Neural cell (in vitro differentiated cells): ENCODE results near the gene ANKRD40CL. TPM values are rescaled to one million over a fixed set of nuclear protein-coding genes. Genes with fewer than 3 reads are reported as not detected.
"Not testable (repeated sequence)": the region's sequence is repeated elsewhere in the genome, so short reads cannot be mapped to it uniquely, and the experiment has no call there.

Experiments
- H2AFZ ChIP-seq: fragments of 200-600, 300-800 bp; sonication (generic), shearing (Covaris generic); 2 replicates; pipeline ENCODE4 v1.6.0; 2014; ENCODE audit warnings: low read depth, mild to moderate bottlenecking, antibody characterized with exemption, low read length, moderate library complexity
- H3F3A ChIP-seq: fragments of 200-600 bp; shearing (Covaris generic); 2 replicates; pipeline ENCODE4 v1.6.1; 2016; ENCODE audit warnings: mild to moderate bottlenecking, moderate library complexity, mixed read lengths, antibody characterized with exemption, low read length; ENCODE audit not compliant: insufficient read depth, poor library complexity, severe bottlenecking
- H3K27ac ChIP-seq: fragments of 200-600, 300-800 bp; sonication (generic), shearing (Covaris generic); 2 replicates; pipeline ENCODE4 v1.5.1; 2014; ENCODE audit warnings: mild to moderate bottlenecking, low read length, moderate library complexity
- H3K27me3 ChIP-seq: fragments of 300-800, 200-600 bp; sonication (generic), shearing (Covaris generic); 2 replicates; pipeline ENCODE4 v1.6.0; 2014; ENCODE audit warnings: mild to moderate bottlenecking, low read depth, low read length, moderate library complexity; ENCODE audit not compliant: insufficient read depth
- H3K36me3 ChIP-seq: fragments of 300-800, 200-600 bp; sonication (generic), shearing (Covaris generic); 2 replicates; pipeline ENCODE4 v1.5.1; 2014; ENCODE audit warnings: mild to moderate bottlenecking, antibody characterized with exemption, low read length, moderate library complexity; ENCODE audit not compliant: insufficient read depth
- H3K4me2 ChIP-seq: fragments of 300-800, 200-600 bp; sonication (generic), shearing (Covaris generic); 2 replicates; pipeline ENCODE4 v1.6.0; 2014; ENCODE audit warnings: mild to moderate bottlenecking, low read length
- H3K4me3 ChIP-seq: fragments of 300-800, 200-600 bp; sonication (generic), shearing (Covaris generic); 2 replicates; pipeline ENCODE4 v1.5.1; 2014; ENCODE audit warnings: mild to moderate bottlenecking, low read length, moderate library complexity
- H3K79me2 ChIP-seq: fragments of 200-600 bp; shearing (Covaris generic); replicated peaks from 2 replicates; pipeline ENCODE4 v1.6.0; 2014; ENCODE audit warnings: mild to moderate bottlenecking, low read length, moderate library complexity; ENCODE audit not compliant: insufficient read depth
- H3K9ac ChIP-seq: fragments of 300-800, 200-600 bp; sonication (generic), shearing (Covaris generic); 2 replicates; pipeline ENCODE4 v1.6.1; 2016; ENCODE audit warnings: mild to moderate bottlenecking, low read length, mixed read lengths
- H3K9me2 ChIP-seq: fragments of 200-600 bp; shearing (Covaris generic); 2 replicates; pipeline ENCODE4 v1.6.1; 2016; ENCODE audit warnings: mild to moderate bottlenecking, low read length, mixed read lengths; ENCODE audit not compliant: insufficient read depth
- H3K9me3 ChIP-seq: fragments of 200-600, 300-800 bp; sonication (generic), shearing (Covaris generic); 2 replicates; pipeline ENCODE4 v1.6.1; 2016; ENCODE audit warnings: mild to moderate bottlenecking, mixed run types, low read length, moderate library complexity, mixed read lengths
- H4K20me1 ChIP-seq: fragments of 200-600 bp; shearing (Covaris generic); 2 replicates; pipeline ENCODE4 v1.6.1; 2016; ENCODE audit warnings: mild to moderate bottlenecking, mixed run types; ENCODE audit not compliant: insufficient read depth
- EP300 ChIP-seq: fragments of 450-650 bp; conservative IDR thresholded peaks from 2 replicates; pipeline ENCODE4 v1.6.1; 2014; ENCODE audit warnings: antibody characterized with exemption, mild to moderate bottlenecking, moderate library complexity; ENCODE audit not compliant: poor library complexity, severe bottlenecking
- EZH2 ChIP-seq: fragments of 200-600, 300-800 bp; shearing (Covaris generic), sonication (generic); IDR thresholded peaks from 2 replicates; pipeline ENCODE4 v1.6.1; 2014; ENCODE audit warnings: antibody characterized with exemption, low read length, borderline replicate concordance, mild to moderate bottlenecking; ENCODE audit not compliant: insufficient read depth, poor library complexity, severe bottlenecking
- MXI1 ChIP-seq: fragments of 450-650 bp; conservative IDR thresholded peaks from 2 replicates; pipeline ENCODE4 v1.6.1; 2014; ENCODE audit warnings: antibody characterized with exemption, mild to moderate bottlenecking; ENCODE audit not compliant: poor library complexity, severe bottlenecking
- POLR2AphosphoS5 ChIP-seq: IDR thresholded peaks from 2 replicates; pipeline ENCODE4 v1.6.1; 2012
- RAD21 ChIP-seq: fragments of 450-650 bp; conservative IDR thresholded peaks from 2 replicates; pipeline ENCODE4 v1.6.1; 2014; ENCODE audit warnings: antibody characterized with exemption, mild to moderate bottlenecking, moderate library complexity
- SMC3 ChIP-seq: fragments of 450-650 bp; conservative IDR thresholded peaks from 2 replicates; pipeline ENCODE4 v1.6.1; 2014; ENCODE audit warnings: antibody characterized with exemption, mild to moderate bottlenecking, moderate library complexity; ENCODE audit not compliant: poor library complexity
- TAF1 ChIP-seq: IDR thresholded peaks from 2 replicates; pipeline ENCODE4 v1.6.1; 2012; ENCODE audit warnings: low read depth
- polyA plus RNA-seq: library from polyadenylated mRNA; depleted of rRNA; stranded (reverse); fragments of >200 nt; gene quantifications from 2 replicates; pipeline ENCODE4 v1.2.3, GENCODE V29; 2014
- TF ChIP-seq, protein P1 (sequence below): IDR thresholded peaks from 2 replicates; pipeline ENCODE4 v1.6.1; 2012; ENCODE audit warnings: borderline replicate concordance
- TF ChIP-seq, protein P2 (sequence below): fragments of 450-650 bp; IDR thresholded peaks from 2 replicates; pipeline ENCODE4 v1.5.1; 2014; ENCODE audit warnings: antibody characterized with exemption, mild to moderate bottlenecking, moderate library complexity; ENCODE audit not compliant: poor library complexity, severe bottlenecking

ANKRD40CL gene
- polyA plus RNA-seq, 1 donor from 2014 or later, result not detected

DNA sequence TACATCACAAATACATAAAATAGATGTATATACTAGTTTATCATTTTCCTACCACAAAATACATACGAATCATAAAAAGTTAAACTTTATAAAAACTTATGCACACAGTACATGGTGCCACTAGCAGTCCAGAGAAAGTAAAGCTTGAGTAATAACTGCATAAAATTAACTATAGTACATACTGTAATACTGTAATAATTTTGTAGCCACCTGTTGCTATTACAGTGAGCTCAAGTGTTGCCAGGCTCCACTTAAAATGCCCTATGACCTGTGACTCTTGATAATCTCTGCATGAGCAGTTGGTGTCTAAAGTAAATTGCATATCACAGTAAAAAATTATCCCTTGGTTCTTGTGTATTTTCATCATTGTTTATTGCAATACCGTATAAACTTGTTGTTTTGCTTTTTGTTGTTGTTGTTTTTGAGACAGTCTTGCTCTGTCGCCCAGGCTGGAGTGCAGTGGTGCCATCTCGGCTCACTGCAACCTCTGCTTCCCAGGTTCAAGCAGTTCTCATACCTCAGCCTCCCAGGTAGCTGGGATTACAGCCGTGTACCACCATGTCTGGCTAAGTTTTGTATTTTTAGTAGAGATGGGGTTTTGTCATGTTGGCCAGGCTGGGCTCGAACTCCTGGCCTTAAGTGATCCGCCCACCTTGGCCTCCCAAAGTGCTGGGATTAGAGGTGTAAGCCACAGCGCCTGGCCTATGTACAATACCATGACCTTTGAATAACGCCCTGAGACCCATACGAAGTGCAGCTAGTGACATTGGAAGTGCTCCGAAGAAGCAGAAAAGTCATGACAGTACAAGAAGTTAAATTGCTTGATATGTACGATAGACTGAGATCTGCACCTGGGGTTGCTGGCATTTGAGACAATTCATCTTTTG is 41.3 kb downstream of the ANKRD40CL start:
- Histone ChIP-seq H3K4me3 (no peak overlapping the region), H3K9ac (no peak overlapping the region), H3K27me3 (no peaks in the 10 kb centered on the region), H3K4me2 (no peak overlapping the region), H3K27ac (no peak overlapping the region), H4K20me1 (peaks cover 11% of the 10 kb centered on the region), H3K9me3 (no peaks in the 10 kb centered on the region), H2AFZ (no peak overlapping the region), H3K79me2 (peaks cover 97% of the 10 kb centered on the region), H3K36me3 (no peaks in the 10 kb centered on the region), H3F3A (no peaks in the 10 kb centered on the region), H3K9me2 (no peaks in the 10 kb centered on the region)
- TF ChIP-seq SMC3 (no peak), TAF1 (no peak)

DNA sequence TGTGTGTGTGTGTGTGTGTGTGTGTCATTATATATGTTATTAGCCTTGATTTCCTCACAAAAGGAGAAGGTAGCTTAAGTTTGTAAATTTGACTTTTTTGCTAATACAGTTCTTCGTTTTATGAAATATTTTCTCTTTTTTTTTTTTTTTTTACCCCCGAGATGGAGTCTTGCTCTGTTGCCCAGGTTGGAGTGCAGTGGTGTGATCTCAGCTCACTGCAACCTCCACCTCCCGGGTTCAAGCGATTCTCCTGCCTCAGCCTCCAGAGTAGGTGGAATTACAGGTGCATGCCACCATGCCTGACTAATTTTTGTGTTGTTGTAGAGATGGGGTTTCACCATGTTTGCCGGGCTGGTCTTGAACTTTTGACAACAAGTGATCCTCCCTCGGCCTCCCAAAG is 42.7 kb downstream of the ANKRD40CL start:
- H3K27ac ChIP-seq, H3K9me2 ChIP-seq, H3K27me3 ChIP-seq, H3F3A ChIP-seq, H2AFZ ChIP-seq, H3K9me3 ChIP-seq, H3K4me2 ChIP-seq, H3K9ac ChIP-seq, H3K4me3 ChIP-seq, H3K36me3 ChIP-seq: not testable (repeated sequence)
- Histone ChIP-seq H3K79me2 (peaks cover 99% of the 10 kb centered on the region), H4K20me1 (peaks cover 14% of the 10 kb centered on the region)

DNA sequence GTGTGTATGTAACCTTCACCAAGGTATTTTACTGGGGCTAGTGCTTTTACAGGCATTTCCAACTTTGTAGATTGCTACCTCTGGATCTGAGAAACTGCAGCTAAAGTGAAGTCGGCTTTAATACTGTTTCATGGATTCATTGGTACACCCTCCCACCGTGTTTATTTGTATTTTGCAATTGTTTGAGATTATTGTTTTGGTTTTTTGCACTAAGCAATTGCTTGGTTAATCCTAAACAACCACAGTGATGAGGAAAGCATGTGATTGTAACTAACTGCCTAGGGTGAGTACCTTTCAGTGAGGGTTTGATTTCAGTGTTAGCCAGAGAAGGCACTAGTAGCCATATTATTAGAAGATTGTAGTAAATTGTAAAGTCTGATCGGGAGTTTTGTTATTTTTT is 44.6 kb downstream of the ANKRD40CL start:
- Histone ChIP-seq H3K36me3 (no peaks in the 10 kb centered on the region), H3K27ac (no peak overlapping the region), H3K79me2 (peaks cover 80% of the 10 kb centered on the region), H3K9me3 (no peaks in the 10 kb centered on the region), H3K4me2 (peak overlapping the region; percentile 52), H3K27me3 (no peaks in the 10 kb centered on the region), H3K9me2 (no peaks in the 10 kb centered on the region), H3K9ac (no peak overlapping the region), H2AFZ (no peak overlapping the region), H4K20me1 (peaks cover 14% of the 10 kb centered on the region), H3F3A (peaks cover 7% of the 10 kb centered on the region), H3K4me3 (peak overlapping the region; percentile 92)
- TF ChIP-seq EP300 (no peak), POLR2AphosphoS5 (no peak), SMC3 (no peak), RAD21 (no peak), TAF1 (no peak), MXI1 (no peak), EZH2 (no peak)
- TF ChIP-seq, protein P1, sequence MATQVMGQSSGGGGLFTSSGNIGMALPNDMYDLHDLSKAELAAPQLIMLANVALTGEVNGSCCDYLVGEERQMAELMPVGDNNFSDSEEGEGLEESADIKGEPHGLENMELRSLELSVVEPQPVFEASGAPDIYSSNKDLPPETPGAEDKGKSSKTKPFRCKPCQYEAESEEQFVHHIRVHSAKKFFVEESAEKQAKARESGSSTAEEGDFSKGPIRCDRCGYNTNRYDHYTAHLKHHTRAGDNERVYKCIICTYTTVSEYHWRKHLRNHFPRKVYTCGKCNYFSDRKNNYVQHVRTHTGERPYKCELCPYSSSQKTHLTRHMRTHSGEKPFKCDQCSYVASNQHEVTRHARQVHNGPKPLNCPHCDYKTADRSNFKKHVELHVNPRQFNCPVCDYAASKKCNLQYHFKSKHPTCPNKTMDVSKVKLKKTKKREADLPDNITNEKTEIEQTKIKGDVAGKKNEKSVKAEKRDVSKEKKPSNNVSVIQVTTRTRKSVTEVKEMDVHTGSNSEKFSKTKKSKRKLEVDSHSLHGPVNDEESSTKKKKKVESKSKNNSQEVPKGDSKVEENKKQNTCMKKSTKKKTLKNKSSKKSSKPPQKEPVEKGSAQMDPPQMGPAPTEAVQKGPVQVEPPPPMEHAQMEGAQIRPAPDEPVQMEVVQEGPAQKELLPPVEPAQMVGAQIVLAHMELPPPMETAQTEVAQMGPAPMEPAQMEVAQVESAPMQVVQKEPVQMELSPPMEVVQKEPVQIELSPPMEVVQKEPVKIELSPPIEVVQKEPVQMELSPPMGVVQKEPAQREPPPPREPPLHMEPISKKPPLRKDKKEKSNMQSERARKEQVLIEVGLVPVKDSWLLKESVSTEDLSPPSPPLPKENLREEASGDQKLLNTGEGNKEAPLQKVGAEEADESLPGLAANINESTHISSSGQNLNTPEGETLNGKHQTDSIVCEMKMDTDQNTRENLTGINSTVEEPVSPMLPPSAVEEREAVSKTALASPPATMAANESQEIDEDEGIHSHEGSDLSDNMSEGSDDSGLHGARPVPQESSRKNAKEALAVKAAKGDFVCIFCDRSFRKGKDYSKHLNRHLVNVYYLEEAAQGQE, result no peak
- TF ChIP-seq, protein P2, sequence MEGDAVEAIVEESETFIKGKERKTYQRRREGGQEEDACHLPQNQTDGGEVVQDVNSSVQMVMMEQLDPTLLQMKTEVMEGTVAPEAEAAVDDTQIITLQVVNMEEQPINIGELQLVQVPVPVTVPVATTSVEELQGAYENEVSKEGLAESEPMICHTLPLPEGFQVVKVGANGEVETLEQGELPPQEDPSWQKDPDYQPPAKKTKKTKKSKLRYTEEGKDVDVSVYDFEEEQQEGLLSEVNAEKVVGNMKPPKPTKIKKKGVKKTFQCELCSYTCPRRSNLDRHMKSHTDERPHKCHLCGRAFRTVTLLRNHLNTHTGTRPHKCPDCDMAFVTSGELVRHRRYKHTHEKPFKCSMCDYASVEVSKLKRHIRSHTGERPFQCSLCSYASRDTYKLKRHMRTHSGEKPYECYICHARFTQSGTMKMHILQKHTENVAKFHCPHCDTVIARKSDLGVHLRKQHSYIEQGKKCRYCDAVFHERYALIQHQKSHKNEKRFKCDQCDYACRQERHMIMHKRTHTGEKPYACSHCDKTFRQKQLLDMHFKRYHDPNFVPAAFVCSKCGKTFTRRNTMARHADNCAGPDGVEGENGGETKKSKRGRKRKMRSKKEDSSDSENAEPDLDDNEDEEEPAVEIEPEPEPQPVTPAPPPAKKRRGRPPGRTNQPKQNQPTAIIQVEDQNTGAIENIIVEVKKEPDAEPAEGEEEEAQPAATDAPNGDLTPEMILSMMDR, result no peak
